Stimulated activated naive B cell treated with anti-CD40 and anti-IgM and Interleukin-4, amounts not matched to agents 10 μg/mL and 1 μg/mL and 100 μg/mL, for 72 hours (primary cell): ENCODE results near the gene TP53RK.
"Not testable (repeated sequence)": the region's sequence is repeated elsewhere in the genome, so short reads cannot be mapped to it uniquely, and the experiment has no call there.

ENCODE experiments used
- ATAC-seq, 2 donors: fragments of 150-1000 bp; cut with Tn5 transposase; replicated peaks; 2 replicates each; pipeline ENCODE4 v1.10.0; 2021; ENCODE audit warnings: moderate library complexity in 1 of 2
- DNase-seq: peaks from one replicate; pipeline ENCODE4 v3.0.0; 2021
- H3K27ac Mint-ChIP-seq: one replicate; pipeline ENCODE4 v1.8.0; 2022; ENCODE audit warnings: mild to moderate bottlenecking, mixed read lengths
- H3K27me3 Mint-ChIP-seq, 2 donors: one replicate each; pipeline ENCODE4 v1.8.0; 2022; ENCODE audit warnings: mixed read lengths in 2 of 2
- H3K36me3 Mint-ChIP-seq, 2 donors: one replicate each; pipeline ENCODE4 v1.8.0; 2022; ENCODE audit warnings: mixed read lengths in 2 of 2, mild to moderate bottlenecking in 1 of 2
- H3K4me1 Mint-ChIP-seq, 2 donors: one replicate each; pipeline ENCODE4 v1.8.0; 2022; ENCODE audit warnings: mixed read lengths in 2 of 2, mild to moderate bottlenecking in 1 of 2
- H3K4me3 Mint-ChIP-seq, 2 donors: one replicate each; pipeline ENCODE4 v1.8.0; 2022; ENCODE audit warnings: mild to moderate bottlenecking in 2 of 2, mixed read lengths in 2 of 2, moderate library complexity in 1 of 2
- H3K9me3 Mint-ChIP-seq, 2 donors: one replicate each; pipeline ENCODE4 v1.8.0; 2022; ENCODE audit warnings: mixed read lengths in 2 of 2, mild to moderate bottlenecking in 1 of 2

Gene TP53RK

DNA sequence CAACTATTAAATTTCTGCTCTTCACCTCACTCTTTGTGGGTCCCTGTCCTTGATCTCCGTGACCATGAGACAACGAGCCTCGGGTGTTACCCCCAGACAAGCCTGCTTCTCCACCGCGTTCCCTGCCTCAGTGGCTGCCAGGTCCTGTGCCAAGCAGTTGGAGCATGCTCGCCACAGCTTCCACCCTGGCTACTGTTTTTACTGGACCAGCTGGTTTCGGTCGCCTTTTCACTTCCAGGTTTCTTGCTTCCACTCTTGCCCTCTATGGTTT, 5.6 kb downstream of the TP53RK start:
- Mint-ChIP-seq H3K36me3 (peaks cover 12 to 31% of the 10 kb centered on the region in 2 donors), H3K9me3 (no peaks in the 10 kb centered on the region), H3K27me3 (no peaks in the 10 kb centered on the region), H3K4me1 (peaks cover 41 to 64% of the 10 kb centered on the region in 2 donors), H3K27ac (peak overlapping the region; percentile 1), H3K4me3 (no peak overlapping the region)
- DNase-seq (no peak), ATAC-seq (peak; percentile 41 to 59)

DNA sequence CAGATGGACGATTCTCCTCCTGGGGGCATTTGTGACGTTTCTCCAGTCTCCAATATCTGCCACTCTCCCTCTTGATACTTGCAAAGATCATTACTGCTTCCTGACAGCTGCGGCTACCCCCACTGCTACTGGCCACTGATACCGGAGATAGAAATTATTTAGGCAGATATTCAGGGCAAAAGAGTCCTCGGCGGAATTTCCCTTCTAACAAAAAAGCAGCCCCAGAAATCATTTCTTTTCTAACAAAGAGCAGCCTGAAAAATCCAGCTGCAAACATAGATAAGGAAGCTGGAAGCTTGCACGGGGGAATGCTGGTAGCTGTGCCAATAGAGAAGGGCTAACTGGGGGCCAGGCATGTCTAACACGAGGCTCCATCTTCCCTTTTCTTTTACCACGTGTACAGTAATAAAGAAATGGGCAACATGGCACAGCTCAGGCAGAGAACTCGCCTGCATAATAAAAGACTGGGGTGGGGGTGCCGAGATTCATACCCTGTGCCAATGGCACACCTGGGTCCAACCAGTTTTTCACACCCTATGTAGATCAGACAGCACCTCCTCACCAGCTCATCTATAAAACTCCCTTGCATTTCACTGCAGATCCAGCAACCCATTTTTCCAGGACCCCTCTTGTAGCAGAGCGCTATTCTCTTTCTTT, 6.1 kb downstream of the TP53RK start:
- ATAC-seq (no peak), DNase-seq (no peak)
- no peaks in the 10 kb centered on the region for H3K27me3 Mint-ChIP-seq
- peak overlapping the region; percentile 1 for H3K27ac Mint-ChIP-seq
- H3K4me3 Mint-ChIP-seq = no peak overlapping the region
- H3K36me3 Mint-ChIP-seq = peaks cover 12 to 31% of the 10 kb centered on the region in 2 donors
- H3K4me1 Mint-ChIP-seq = peaks cover 40 to 60% of the 10 kb centered on the region in 2 donors
- H3K9me3 Mint-ChIP-seq = no peaks in the 10 kb centered on the region

GRCh38 chr20:46682063-46682821, 7.0 kb downstream of the TP53RK start:
- H3K27ac Mint-ChIP-seq = no peak overlapping the region
- no peaks in the 10 kb centered on the region for H3K27me3 Mint-ChIP-seq
- H3K4me1 Mint-ChIP-seq = peaks cover 34 to 51% of the 10 kb centered on the region in 2 donors
- peaks cover 12 to 34% of the 10 kb centered on the region in 2 donors for H3K36me3 Mint-ChIP-seq
- no peak for ATAC-seq
- no peaks in the 10 kb centered on the region for H3K9me3 Mint-ChIP-seq
- H3K4me3 Mint-ChIP-seq = no peak overlapping the region
- no peak for DNase-seq

DNA sequence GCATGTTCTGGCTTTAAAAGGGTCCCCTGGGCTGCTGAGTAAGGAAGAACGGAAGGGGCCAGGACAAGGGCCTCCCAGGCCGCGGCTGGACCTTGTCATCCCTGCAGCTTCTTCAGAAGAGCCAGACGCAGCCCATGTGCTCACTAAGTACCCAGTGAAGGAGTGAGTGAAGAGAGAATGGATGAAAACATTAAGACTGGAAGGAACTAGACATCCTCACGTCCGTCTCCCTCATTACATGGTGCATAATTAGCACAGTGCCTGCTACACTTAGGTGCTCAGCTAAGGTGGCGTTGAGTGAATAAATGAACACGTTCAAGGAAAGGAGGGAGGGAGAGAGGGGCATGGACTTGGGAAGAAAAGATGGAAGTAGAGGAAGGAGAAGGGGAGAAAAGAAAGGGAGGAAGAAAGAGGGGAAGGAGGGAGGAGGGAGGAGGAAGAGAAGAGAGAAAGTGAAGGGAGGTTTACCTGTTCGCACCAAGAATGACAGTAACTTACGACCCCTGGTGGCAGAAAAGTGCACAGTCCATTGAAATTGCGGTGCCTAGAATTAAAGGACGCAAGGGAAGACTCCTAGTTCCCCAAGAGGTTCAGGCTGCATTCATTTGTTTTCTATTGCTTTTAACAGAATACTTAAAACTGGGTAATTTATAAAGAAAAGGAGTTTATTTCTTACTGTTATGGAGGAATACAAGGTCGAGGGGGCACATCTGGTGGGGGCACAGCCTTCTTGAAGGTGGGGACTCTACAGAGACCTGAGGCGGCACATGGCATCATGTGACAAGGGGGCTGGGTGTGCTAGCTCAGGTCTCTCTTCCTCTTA, 8.0 kb downstream of the TP53RK start:
- peaks cover 9 to 28% of the 10 kb centered on the region in 2 donors for H3K36me3 Mint-ChIP-seq
- peak; percentile 74 to 81 for ATAC-seq
- peaks cover 26 to 42% of the 10 kb centered on the region in 2 donors for H3K4me1 Mint-ChIP-seq
- peak overlapping the region; percentile 37 for H3K27ac Mint-ChIP-seq
- peak; percentile 41 for DNase-seq
- no peaks in the 10 kb centered on the region for H3K27me3 Mint-ChIP-seq
- no peak overlapping the region for H3K4me3 Mint-ChIP-seq
- no peaks in the 10 kb centered on the region for H3K9me3 Mint-ChIP-seq

DNA sequence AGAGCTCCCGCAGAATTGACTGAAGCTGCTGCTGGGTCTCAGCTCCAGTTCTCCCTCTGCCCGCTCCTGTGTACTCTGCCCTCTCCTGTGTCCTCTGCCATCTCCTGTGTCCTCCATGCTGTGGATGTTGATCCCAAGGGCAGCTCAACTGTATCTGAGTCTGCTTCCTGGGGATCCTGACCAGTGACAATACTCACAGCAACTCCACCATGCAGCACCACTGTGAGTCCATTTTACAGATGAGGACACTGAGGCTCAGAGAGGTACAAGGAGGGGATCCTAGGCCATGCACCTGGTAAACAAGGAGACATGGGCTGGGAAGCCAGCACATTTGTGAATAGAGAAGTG, 8.6 kb downstream of the TP53RK start:
- Mint-ChIP-seq H3K36me3 (peaks cover 9 to 23% of the 10 kb centered on the region in 2 donors), H3K4me3 (no peak overlapping the region), H3K9me3 (no peaks in the 10 kb centered on the region), H3K4me1 (peaks cover 25 to 40% of the 10 kb centered on the region in 2 donors), H3K27ac (no peak overlapping the region), H3K27me3 (no peaks in the 10 kb centered on the region)
- DNase-seq (no peak), ATAC-seq (no peak)

- no peak for ATAC-seq
- no peaks in the 10 kb centered on the region for H3K27me3 Mint-ChIP-seq
- H3K36me3 Mint-ChIP-seq = peaks cover 4 to 15% of the 10 kb centered on the region in 2 donors
- no peak for DNase-seq
- no peak overlapping the region for H3K27ac Mint-ChIP-seq
- no peak overlapping the region for H3K4me3 Mint-ChIP-seq
- peaks cover 18 to 28% of the 10 kb centered on the region in 2 donors for H3K4me1 Mint-ChIP-seq
- no peaks in the 10 kb centered on the region for H3K9me3 Mint-ChIP-seq
These were observed 10.7 kb downstream of the TP53RK start for GRCh38 chr20:46678516-46678915.

GRCh38 chr20:46677608-46678007, 11.6 kb downstream of the TP53RK start:
- Mint-ChIP-seq H3K4me1 (peaks cover 12 to 18% of the 10 kb centered on the region in 2 donors), H3K4me3 (no peak overlapping the region), H3K27me3 (no peaks in the 10 kb centered on the region), H3K36me3 (peaks cover 4 to 14% of the 10 kb centered on the region in 2 donors), H3K9me3 (no peaks in the 10 kb centered on the region), H3K27ac (no peak overlapping the region)
- DNase-seq (no peak), ATAC-seq (no peak)

GRCh38 chr20:46676649-46677316, 12.5 kb downstream of the TP53RK start:
- not testable (repeated sequence) for ATAC-seq, H3K4me3 Mint-ChIP-seq, H3K27ac Mint-ChIP-seq, H3K9me3 Mint-ChIP-seq, DNase-seq, H3K27me3 Mint-ChIP-seq
- H3K4me1 Mint-ChIP-seq = peaks cover 9 to 13% of the 10 kb centered on the region in 2 donors
- peaks cover 4 to 14% of the 10 kb centered on the region in 2 donors for H3K36me3 Mint-ChIP-seq

DNA sequence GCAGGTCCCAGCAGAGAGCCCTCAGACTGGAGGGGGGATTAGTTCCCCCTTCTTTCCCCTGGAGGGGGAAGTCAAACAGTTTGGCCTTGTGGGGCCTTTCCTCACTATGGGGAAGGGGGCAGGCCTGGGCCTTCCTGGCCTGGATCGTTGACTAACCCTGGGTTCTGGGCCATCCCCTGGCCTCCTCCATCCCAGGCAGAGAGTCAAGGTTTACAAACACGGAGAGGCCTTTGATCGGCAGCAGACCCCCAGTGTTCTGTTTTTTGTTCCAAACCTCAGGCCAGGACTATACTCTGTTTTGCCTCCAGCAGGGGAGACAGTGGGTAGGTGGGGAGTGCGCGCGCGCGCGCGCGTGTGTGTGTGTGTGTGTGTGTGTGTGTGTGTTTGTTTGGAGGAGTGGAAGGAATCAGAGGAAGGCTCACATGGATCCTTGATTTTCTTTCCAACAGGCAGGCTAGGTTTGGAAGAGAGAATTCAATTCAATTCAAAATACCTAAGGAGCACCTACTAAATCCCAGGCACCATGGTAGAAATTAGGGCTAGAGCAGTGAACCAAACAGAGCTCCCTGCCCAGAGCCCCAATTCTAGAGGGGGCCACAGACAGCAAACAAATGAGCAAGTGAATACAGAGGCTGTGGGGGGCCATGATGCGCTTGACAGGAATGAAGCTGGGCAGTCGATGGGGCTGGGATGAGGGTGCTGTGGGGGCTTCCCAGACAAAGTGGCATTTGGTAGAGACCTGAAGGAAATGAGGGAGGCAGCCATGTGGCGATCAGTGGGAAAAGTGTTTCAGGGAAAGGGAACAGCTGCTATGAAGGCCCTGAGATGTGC, 14.8 kb downstream of the TP53RK start:
- Mint-ChIP-seq H3K4me3 (no peak overlapping the region), H3K4me1 (peaks cover 0 to 2% of the 10 kb centered on the region in 2 donors), H3K9me3 (peaks cover 9 to 12% of the 10 kb centered on the region in 2 donors), H3K27me3 (no peaks in the 10 kb centered on the region), H3K27ac (no peak overlapping the region), H3K36me3 (peaks cover 13 to 26% of the 10 kb centered on the region in 2 donors)
- no peak for DNase-seq
- ATAC-seq = no peak

GRCh38 chr20:46673394-46674252, 15.6 kb downstream of the TP53RK start:
- ATAC-seq = no peak
- H3K27ac Mint-ChIP-seq = no peak overlapping the region
- peaks cover 0 to 2% of the 10 kb centered on the region in 2 donors for H3K4me1 Mint-ChIP-seq
- DNase-seq = no peak
- H3K36me3 Mint-ChIP-seq = peaks cover 9 to 32% of the 10 kb centered on the region in 2 donors
- no peaks in the 10 kb centered on the region for H3K27me3 Mint-ChIP-seq
- peaks cover 9 to 12% of the 10 kb centered on the region in 2 donors for H3K9me3 Mint-ChIP-seq
- no peak overlapping the region for H3K4me3 Mint-ChIP-seq

- Mint-ChIP-seq H3K4me1 (peaks cover 0 to 2% of the 10 kb centered on the region in 2 donors), H3K36me3 (peaks cover 9 to 36% of the 10 kb centered on the region in 2 donors), H3K27ac (no peak overlapping the region), H3K27me3 (no peaks in the 10 kb centered on the region), H3K9me3 (peaks cover 9 to 12% of the 10 kb centered on the region in 2 donors), H3K4me3 (no peak overlapping the region)
- no peak for ATAC-seq
- no peak for DNase-seq
These were observed 16.6 kb downstream of the TP53RK start for GRCh38 chr20:46672543-46673148.

DNA sequence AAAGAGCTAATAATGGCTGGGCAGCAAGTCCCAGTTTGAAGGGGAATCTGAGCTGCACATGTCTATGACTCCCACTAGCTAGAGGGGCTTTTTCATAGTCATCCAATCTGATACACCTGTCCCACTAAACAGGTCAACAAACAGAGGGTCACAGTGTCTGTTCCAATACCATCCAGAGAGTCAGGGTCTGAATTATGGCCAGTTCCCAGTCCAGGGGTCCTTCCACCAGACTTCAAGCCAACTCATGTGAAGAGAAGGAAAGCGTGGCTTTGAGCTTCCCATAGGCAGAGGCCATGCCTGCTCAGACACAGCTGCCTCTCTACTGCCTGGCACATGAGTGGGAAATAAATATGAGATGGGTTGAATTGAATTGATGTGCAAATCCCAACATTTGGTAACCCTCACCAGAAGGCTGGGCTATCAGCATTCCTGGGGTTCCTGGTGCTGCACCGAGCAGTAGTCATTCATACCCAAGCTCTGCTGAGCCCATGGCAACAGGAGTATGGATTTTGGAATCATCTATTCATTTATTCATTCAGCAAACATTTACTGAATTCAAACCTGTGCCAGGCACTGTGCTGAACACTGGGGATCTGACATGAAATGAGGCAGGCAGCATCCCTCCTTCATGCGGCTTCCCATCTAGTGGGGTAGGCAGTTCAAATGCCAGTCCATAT, 17.2 kb downstream of the TP53RK start:
- Mint-ChIP-seq H3K4me3 (no peak overlapping the region), H3K36me3 (peaks cover 9 to 33% of the 10 kb centered on the region in 2 donors), H3K4me1 (peaks cover 0 to 2% of the 10 kb centered on the region in 2 donors), H3K27ac (no peak overlapping the region), H3K27me3 (no peaks in the 10 kb centered on the region), H3K9me3 (peaks cover 9 to 12% of the 10 kb centered on the region in 2 donors)
- no peak for ATAC-seq
- no peak for DNase-seq
